AG09309 (cell line): ENCODE measurements around the gene PPFIA1.

Source experiments
- DNase-seq: peaks from one replicate; pipeline ENCODE4 v3.0.0-alpha.2; 2010; ENCODE audit warnings: low read depth
- H3K4me3 ChIP-seq: 2 replicates; pipeline ENCODE4 v1.5.1; 2011; ENCODE audit warnings: mild to moderate bottlenecking, low read depth, low read length, moderate library complexity; ENCODE audit not compliant: control insufficient read depth
- TF ChIP-seq, protein P1 (sequence below): IDR thresholded peaks from 2 replicates; pipeline ENCODE4 v1.5.1; 2011; ENCODE audit warnings: mild to moderate bottlenecking, low read depth, low read length, inconsistent platforms; ENCODE audit not compliant: insufficient read depth, control insufficient read depth; ENCODE audit errors: missing control alignments

PPFIA1 gene

DNA sequence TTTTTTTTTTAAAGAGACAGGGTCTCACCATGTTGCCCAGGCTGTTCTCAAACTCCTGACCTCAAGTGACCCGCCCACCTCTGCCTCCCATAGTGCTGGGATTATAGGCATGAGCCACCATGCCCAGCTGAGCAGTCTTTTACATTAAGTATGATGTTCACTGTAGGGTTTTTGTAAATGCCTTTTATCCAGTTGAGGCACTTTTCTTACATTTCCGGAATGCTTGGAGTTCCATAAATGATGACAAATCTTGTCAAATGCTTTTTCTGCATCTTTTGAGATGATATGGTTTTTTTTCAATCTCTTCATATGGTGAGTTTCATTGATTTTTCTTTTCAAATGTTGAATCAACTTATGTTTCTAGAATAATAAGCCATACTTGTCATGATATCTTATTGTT is 98.5 kb downstream of the PPFIA1 start:
- TF ChIP-seq, protein P1, sequence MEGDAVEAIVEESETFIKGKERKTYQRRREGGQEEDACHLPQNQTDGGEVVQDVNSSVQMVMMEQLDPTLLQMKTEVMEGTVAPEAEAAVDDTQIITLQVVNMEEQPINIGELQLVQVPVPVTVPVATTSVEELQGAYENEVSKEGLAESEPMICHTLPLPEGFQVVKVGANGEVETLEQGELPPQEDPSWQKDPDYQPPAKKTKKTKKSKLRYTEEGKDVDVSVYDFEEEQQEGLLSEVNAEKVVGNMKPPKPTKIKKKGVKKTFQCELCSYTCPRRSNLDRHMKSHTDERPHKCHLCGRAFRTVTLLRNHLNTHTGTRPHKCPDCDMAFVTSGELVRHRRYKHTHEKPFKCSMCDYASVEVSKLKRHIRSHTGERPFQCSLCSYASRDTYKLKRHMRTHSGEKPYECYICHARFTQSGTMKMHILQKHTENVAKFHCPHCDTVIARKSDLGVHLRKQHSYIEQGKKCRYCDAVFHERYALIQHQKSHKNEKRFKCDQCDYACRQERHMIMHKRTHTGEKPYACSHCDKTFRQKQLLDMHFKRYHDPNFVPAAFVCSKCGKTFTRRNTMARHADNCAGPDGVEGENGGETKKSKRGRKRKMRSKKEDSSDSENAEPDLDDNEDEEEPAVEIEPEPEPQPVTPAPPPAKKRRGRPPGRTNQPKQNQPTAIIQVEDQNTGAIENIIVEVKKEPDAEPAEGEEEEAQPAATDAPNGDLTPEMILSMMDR = no peak
- no peak overlapping the region for H3K4me3 ChIP-seq
- DNase-seq = no peak

DNA sequence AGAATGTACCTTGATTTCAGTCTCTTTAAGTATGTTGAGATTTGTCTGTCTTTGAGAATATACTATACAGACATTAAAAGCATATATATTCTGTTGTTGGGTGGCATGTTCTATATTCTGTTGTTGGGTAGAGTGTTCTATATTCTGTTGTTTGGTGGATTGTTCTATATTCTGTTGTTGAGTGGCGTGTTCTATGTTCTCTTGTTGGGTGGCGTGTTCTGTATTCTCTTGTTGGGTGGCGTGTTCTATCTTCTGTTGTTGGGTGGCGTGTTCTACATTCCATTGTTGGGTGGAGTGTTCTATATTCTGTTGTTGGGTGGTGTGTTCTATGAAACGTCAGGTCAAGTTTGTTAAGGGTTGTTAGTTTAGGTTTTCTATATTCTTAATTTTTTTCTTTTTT is 100.8 kb downstream of the PPFIA1 start:
- no peak for DNase-seq
- no peak overlapping the region for H3K4me3 ChIP-seq
- TF ChIP-seq, protein P1 = no peak

DNA sequence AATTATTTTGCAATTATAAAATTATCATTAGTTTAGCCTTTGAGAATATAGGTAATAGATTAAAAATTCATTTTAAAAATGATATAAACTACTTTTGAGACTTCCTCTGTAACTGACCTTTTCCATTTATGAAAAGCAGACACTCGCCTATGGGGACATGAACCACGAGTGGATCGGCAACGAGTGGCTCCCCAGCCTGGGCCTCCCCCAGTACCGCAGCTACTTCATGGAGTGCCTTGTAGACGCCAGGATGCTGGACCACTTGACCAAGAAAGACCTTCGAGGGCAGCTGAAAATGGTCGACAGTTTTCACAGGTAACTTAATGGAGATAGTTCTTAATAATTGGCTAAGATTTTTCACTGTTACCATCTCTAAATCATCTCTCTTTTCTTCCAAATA is 101.6 kb downstream of the PPFIA1 start:
- DNase-seq = no peak
- TF ChIP-seq, protein P1 = no peak
- H3K4me3 ChIP-seq = no peak overlapping the region

DNA sequence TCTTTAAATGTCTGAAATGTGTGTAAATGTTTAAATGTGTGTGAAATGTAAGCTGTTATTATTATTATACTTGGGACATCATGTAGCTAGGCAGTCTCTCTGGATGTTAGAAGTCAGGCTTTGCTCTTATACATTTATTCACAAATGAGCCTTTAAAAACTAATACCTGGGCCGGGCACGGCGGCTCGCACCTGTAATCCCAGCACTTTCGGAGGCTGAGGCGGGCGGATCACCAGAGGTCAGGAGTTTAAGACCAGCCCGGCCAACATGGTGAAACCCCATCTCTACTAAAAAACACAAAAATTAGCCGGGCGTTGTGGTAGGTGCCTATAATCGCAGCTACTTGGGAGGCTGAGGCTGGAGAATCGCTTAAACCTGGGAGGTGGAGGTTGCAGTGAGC is 106.1 kb downstream of the PPFIA1 start:
- no peak overlapping the region for H3K4me3 ChIP-seq
- TF ChIP-seq, protein P1 = no peak
- DNase-seq = no peak

DNA sequence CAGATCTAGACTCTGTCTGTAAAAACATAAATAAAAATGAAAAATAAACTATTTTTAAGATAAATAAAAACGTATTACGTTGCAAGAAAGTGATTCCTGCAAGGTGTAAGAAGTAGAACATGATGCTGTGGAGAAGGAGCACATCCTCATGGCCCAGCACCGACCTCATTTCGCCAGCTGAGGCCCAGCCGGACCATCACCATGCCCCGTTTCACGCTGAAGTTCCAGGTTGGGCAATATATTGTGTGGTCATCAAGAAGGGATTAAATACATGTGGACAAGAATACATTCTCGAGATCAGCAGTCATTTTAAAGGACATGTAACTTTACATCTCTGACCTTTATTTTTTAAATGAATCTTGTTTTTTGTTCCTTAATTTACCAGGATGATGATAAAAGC is 107.2 kb downstream of the PPFIA1 start:
- no peak for DNase-seq
- H3K4me3 ChIP-seq = no peak overlapping the region
- TF ChIP-seq, protein P1 = no peak

DNA sequence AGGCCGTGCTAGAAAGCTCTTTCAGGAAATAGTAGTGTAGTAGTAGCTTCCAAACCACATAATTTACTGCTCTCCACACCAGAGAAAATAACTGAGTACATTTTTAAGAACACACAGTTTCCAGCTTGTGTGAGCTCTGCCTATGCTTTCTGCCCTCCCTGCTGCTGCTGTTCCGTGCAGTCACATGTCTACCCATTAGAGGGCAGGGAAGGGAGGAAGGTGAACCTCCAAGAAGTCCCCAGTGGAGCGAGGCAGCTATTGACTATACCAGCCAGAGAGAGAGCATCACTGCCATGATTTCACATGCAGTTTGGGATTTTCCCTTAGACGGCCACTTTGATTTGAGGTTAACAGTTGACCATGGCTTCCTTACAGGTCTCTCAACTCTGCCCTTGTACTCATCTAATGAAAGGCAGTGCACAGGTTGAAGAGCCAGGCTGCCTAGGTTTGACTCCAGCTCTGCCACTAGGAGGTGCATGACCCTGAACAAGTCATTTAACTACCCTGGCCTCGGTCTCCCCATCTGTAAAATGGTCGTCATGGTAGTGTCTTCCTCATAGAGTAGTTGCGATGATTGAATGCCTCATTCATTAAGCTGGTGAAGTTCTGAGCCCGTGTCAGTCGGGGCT is 108.1 kb downstream of the PPFIA1 start:
- H3K4me3 ChIP-seq = no peak overlapping the region
- no peak for DNase-seq
- TF ChIP-seq, protein P1 = peak; percentile 10

DNA sequence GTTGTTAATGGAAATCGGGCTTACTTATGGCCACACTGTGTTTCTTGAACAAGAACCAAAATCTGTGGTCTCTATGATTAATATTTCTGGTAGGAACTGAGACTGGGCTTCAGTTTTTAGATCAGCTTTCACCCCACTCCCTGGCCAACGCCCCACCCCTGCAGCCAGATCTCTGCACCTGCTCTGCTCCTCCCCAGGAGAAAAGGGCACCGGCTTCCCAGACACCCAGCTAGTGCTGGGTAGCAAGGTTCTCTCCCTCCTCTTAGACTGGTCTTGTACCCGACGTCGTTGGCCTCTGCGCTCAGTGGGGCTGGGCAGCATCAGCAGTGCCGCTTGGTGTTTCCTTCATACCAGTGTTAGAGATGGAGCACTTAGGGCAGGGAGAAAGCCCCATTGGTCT is 110.9 kb downstream of the PPFIA1 start:
- H3K4me3 ChIP-seq = no peak overlapping the region
- DNase-seq = no peak
- TF ChIP-seq, protein P1 = no peak
